SK-N-SH (cell line): ENCODE results near the gene STH. TPM values are rescaled to one million over a fixed set of nuclear protein-coding genes. Genes with fewer than 3 reads are reported as not detected.

Experiments
- CTCF ChIA-PET: fragments of 300-600, 350-600 bp; formaldehyde crosslinking; extraction: SDS; loops from one replicate; lab custom pipeline; 2021; lab: Yijun Ruan, JAX
- POLR2A ChIA-PET: fragments of 350-600 bp; sonication (Branson Sonifier 250); formaldehyde crosslinking; extraction: SDS; loops from one replicate; lab custom pipeline; 2020; ENCODE audit warnings: antibody characterized with exemption, inconsistent platforms; lab: Yijun Ruan, JAX
- DNase-seq: peaks from one replicate; pipeline ENCODE4 v3.0.0; 2012
- H2AFZ ChIP-seq: fragments of 200-600 bp; sonication (generic); 2 replicates; pipeline ENCODE4 v1.8.1; 2016; ENCODE audit warnings: antibody characterized with exemption, mild to moderate bottlenecking, low read depth
- H3F3A ChIP-seq: fragments of 200-600 bp; sonication (generic); replicated peaks from 2 replicates; pipeline ENCODE3; 2016; ENCODE audit warnings: antibody characterized with exemption, mild to moderate bottlenecking; ENCODE audit not compliant: insufficient read depth
- H3K27ac ChIP-seq, 2 experiments: fragments of 200-500 bp in 1 of 2; fragments of 200-600 bp in 1 of 2; sonication (Bioruptor generic) in 1 of 2; sonication (generic), shearing (Covaris generic) in 1 of 2; 2 replicates each; pipeline versions ENCODE4 v1.5.1 to v1.6.1; 2014 to 2016; ENCODE audit warnings: low read depth in 2 of 2, inconsistent platforms in 1 of 2, low read length in 1 of 2, mild to moderate bottlenecking in 1 of 2, mixed read lengths in 1 of 2
- H3K27me3 ChIP-seq: fragments of 200-600 bp; sonication (generic), shearing (Covaris generic); 2 replicates; pipeline ENCODE4 v1.6.1; 2016; ENCODE audit warnings: mixed run types; ENCODE audit not compliant: insufficient read depth
- H3K36me3 ChIP-seq, 2 experiments: fragments of 200-500 bp in 1 of 2; fragments of 200-600 bp in 1 of 2; sonication (Bioruptor generic) in 1 of 2; sonication (generic) in 1 of 2; replicated peaks in 1 of 2; 2 replicates each; pipeline versions ENCODE3 to v1.5.1; 2014 to 2016; ENCODE audit warnings: low read length in 1 of 2, mild to moderate bottlenecking in 1 of 2; ENCODE audit not compliant: insufficient read depth in 2 of 2, control insufficient read depth in 1 of 2
- H3K4me1 ChIP-seq, 2 experiments: fragments of 200-500 bp in 1 of 2; fragments of 200-600 bp in 1 of 2; sonication (Bioruptor generic) in 1 of 2; sonication (generic), shearing (Covaris generic) in 1 of 2; 2 replicates each; pipeline versions ENCODE4 v1.5.1 to v1.6.1; 2014 to 2016; ENCODE audit warnings: low read depth in 1 of 2, low read length in 1 of 2, mixed run types in 1 of 2; ENCODE audit not compliant: insufficient read depth in 2 of 2, control insufficient read depth in 1 of 2
- H3K4me2 ChIP-seq: fragments of 200-600 bp; sonication (generic), shearing (Covaris generic); 2 replicates; pipeline ENCODE4 v1.6.1; 2017; ENCODE audit warnings: mixed run types
- H3K4me3 ChIP-seq, 2 experiments: fragments of 200-500 bp in 1 of 2; fragments of 200-600 bp in 1 of 2; sonication (Bioruptor generic) in 1 of 2; sonication (generic), shearing (Covaris generic) in 1 of 2; 2 replicates each; pipeline versions ENCODE4 v1.5.1 to v1.8.1; 2014 to 2016; ENCODE audit warnings: low read depth in 2 of 2, inconsistent platforms in 1 of 2, low read length in 1 of 2, mild to moderate bottlenecking in 1 of 2, mixed read lengths in 1 of 2, moderate library complexity in 1 of 2
- H3K79me2 ChIP-seq: fragments of 200-600 bp; sonication (generic); 2 replicates; pipeline ENCODE4 v1.8.1; 2017; ENCODE audit warnings: mild to moderate bottlenecking; ENCODE audit not compliant: insufficient read depth
- H3K9ac ChIP-seq: fragments of 200-600 bp; sonication (generic); 2 replicates; pipeline ENCODE4 v1.6.1; 2017; ENCODE audit warnings: mixed run types
- H3K9me2 ChIP-seq: fragments of 200-600 bp; sonication (generic); 2 replicates; pipeline ENCODE4 v1.6.1; 2017; ENCODE audit warnings: mixed run types
- H3K9me3 ChIP-seq: fragments of 200-600 bp; sonication (generic); 2 replicates; pipeline ENCODE4 v1.6.1; 2017; ENCODE audit warnings: mixed run types, mild to moderate bottlenecking, moderate library complexity
- H4K20me1 ChIP-seq: fragments of 200-600 bp; sonication (generic); 2 replicates; pipeline ENCODE4 v1.6.1; 2017; ENCODE audit warnings: mild to moderate bottlenecking, mixed run types; ENCODE audit not compliant: insufficient read depth
- CTCF ChIP-seq: fragments of 200-600 bp; sonication (generic); IDR thresholded peaks from 2 replicates; pipeline ENCODE4 v1.6.1; 2017; ENCODE audit warnings: antibody characterized with exemption, mild to moderate bottlenecking, moderate library complexity
- EZH2phosphoT487 ChIP-seq: fragments of 200-600 bp; sonication (generic); IDR thresholded peaks from 2 replicates; pipeline ENCODE4 v1.6.1; 2017; ENCODE audit warnings: low read depth, mixed run types, mild to moderate bottlenecking, antibody characterized with exemption, moderate library complexity, borderline replicate concordance
- FOSL2 ChIP-seq: IDR thresholded peaks from 2 replicates; pipeline ENCODE4 v1.4.0; 2012; ENCODE audit warnings: low read depth, mild to moderate bottlenecking, moderate library complexity, borderline replicate concordance
- FOXJ3 ChIP-seq: sonication (generic); formaldehyde crosslinking; IDR thresholded peaks from 2 replicates; pipeline ENCODE4 v1.5.1; 2020; ENCODE audit warnings: mild to moderate bottlenecking, missing genetic modification reagents
- FOXM1 ChIP-seq: IDR thresholded peaks from 2 replicates; pipeline ENCODE4 v1.4.0; 2012; ENCODE audit warnings: low read depth, mild to moderate bottlenecking
- MXI1 ChIP-seq: IDR thresholded peaks from 2 replicates; pipeline ENCODE4 v1.6.1; 2012; ENCODE audit warnings: mild to moderate bottlenecking, low read depth, low read length, improper control_type of control experiment
- NFIC ChIP-seq: IDR thresholded peaks from 2 replicates; pipeline ENCODE4 v1.4.0; 2012; ENCODE audit warnings: borderline replicate concordance
- NRF1 ChIP-seq: IDR thresholded peaks from 2 replicates; pipeline ENCODE4 v1.6.1; 2012; ENCODE audit warnings: low read depth, mild to moderate bottlenecking, low read length
- PBX3 ChIP-seq: IDR thresholded peaks from 2 replicates; pipeline ENCODE4; 2012
- POLR2AphosphoS5 ChIP-seq: IDR thresholded peaks from 2 replicates; pipeline ENCODE4 v1.6.1; 2012; ENCODE audit warnings: low read depth, low read length
- RCOR1 ChIP-seq: fragments of 150-350 bp; IDR thresholded peaks from 2 replicates; pipeline ENCODE4 v1.6.1; 2017; ENCODE audit warnings: antibody characterized with exemption, low read length
- REST ChIP-seq: IDR thresholded peaks from 2 replicates; pipeline ENCODE4 v1.6.1; 2012; ENCODE audit warnings: mild to moderate bottlenecking, low read depth, low read length, moderate library complexity
- RFX5 ChIP-seq: IDR thresholded peaks from 2 replicates; pipeline ENCODE4 v1.6.1; 2012; ENCODE audit warnings: mild to moderate bottlenecking, improper control_type of control experiment, low read length
- TAF1 ChIP-seq: IDR thresholded peaks from 2 replicates; pipeline ENCODE4 v1.6.1; 2012; ENCODE audit warnings: low read depth, mild to moderate bottlenecking, low read length, moderate library complexity, borderline replicate concordance
- TCF12 ChIP-seq: IDR thresholded peaks from 2 replicates; pipeline ENCODE4 v1.4.0; 2012
- TEAD4 ChIP-seq: IDR thresholded peaks from 2 replicates; pipeline ENCODE4 v1.4.0; 2012; ENCODE audit warnings: mild to moderate bottlenecking, borderline replicate concordance; ENCODE audit not compliant: insufficient read depth
- ZBTB33 ChIP-seq: IDR thresholded peaks from 2 replicates; pipeline ENCODE4 v1.4.0; 2012; ENCODE audit warnings: low read depth, borderline replicate concordance
- WGBS: methylation state at CpG from one replicate; pipeline ENCODE4 v1.1.6; 2017; ENCODE audit warnings: low lambda C conversion rate; 5-methylcytosine and 5-hydroxymethylcytosine counted together
- polyA plus RNA-seq, 3 experiments: library from polyadenylated mRNA; depleted of rRNA; stranded (reverse); fragments of >200 nt; gene quantifications; 2 replicates each; pipeline ENCODE4 v1.2.3, GENCODE V29; 2012

The STH gene
- polyA plus RNA-seq, 1 of the 3 experiments (the other 2 are of a cell fraction), result not detected

GRCh38 chr17:45973099-45973780 lies 25.8 kb upstream of the STH start:
- WGBS, result 63% methylated on average over 12 of the region's 12 CpGs

GRCh38 chr17:45973946-45974859 lies 24.8 kb upstream of the STH start:
- Histone ChIP-seq H3K4me1 (no peaks in the 10 kb centered on the region; a peak in 1 of 4 replicates), H3K4me3 (no peak overlapping the region), H3K9ac (no peak overlapping the region), H3K9me2 (no peaks in the 10 kb centered on the region), H3K79me2 (no peaks in the 10 kb centered on the region), H3K36me3 (no peaks in the 10 kb centered on the region), H3K27me3 (no peaks in the 10 kb centered on the region), H4K20me1 (no peaks in the 10 kb centered on the region), H3F3A (no peaks in the 10 kb centered on the region), H3K9me3 (no peaks in the 10 kb centered on the region), H3K27ac (no peak overlapping the region), H2AFZ (no peak overlapping the region), H3K4me2 (no peak overlapping the region)
- ChIA-PET CTCF (interaction anchor here (2.3 kb wide), 1 partner anchor 28 kb away, joined by 13 read pairs; no protein-coding TSS in a partner anchor), POLR2A (no interaction called here)
- WGBS, result 54% methylated on average over 13 of the region's 17 CpGs
- no peak for DNase-seq
- TF ChIP-seq FOXJ3 (CRISPR knock-in tag) (no peak), RFX5 (no peak), FOSL2 (no peak), EZH2phosphoT487 (no peak), TAF1 (no peak), REST (no peak), CTCF (no peak), TEAD4 (no peak), PBX3 (no peak), NFIC (no peak), RCOR1 (no peak), MXI1 (no peak), NRF1 (no peak), ZBTB33 (no peak), FOXM1 (no peak)

More at GRCh38 chr17:45973099-45973780, 25.8 kb upstream of the STH start:
- no peak overlapping the region for H2AFZ ChIP-seq
- H3K9me2 ChIP-seq, result no peaks in the 10 kb centered on the region
- TF ChIP-seq TCF12, result no peak
- no peak for TF ChIP-seq POLR2AphosphoS5
- TF ChIP-seq, all 33 proteins: peak for 0
- Histone ChIP-seq H3K4me1 (no peaks in the 10 kb centered on the region; a peak in 1 of 4 replicates), H4K20me1 (no peaks in the 10 kb centered on the region), H3K4me3 (no peak overlapping the region), H3K36me3 (no peaks in the 10 kb centered on the region), H3K9ac (no peak overlapping the region), H3K27ac (no peak overlapping the region), H3F3A (no peaks in the 10 kb centered on the region), H3K4me2 (no peak overlapping the region), H3K9me3 (no peaks in the 10 kb centered on the region), H3K79me2 (no peaks in the 10 kb centered on the region), H3K27me3 (peaks cover 8% of the 10 kb centered on the region; the same call in 1 of the 2 replicates)
- CTCF ChIA-PET, result no interaction called here
- POLR2A ChIA-PET, result no interaction called here
- DNase-seq, result no peak
